ENCODE results near the gene TFPT. TPM values are rescaled to one million over a fixed set of nuclear protein-coding genes. Genes with fewer than 3 reads are reported as not detected.

The TFPT gene
- total RNA-seq, 4 donors from 2014 or later, result 0.88 to 37.1 (median 9.9) TPM

GRCh38 chr19:54141356-54141755, 25.9 kb upstream of the TFPT start:
- no peak overlapping the region for H3K27ac ChIP-seq
- no peaks in the 10 kb centered on the region for H3K36me3 ChIP-seq
- H3K4me1 ChIP-seq, result peaks cover 0 to 15% of the 10 kb centered on the region in 2 donors
- no peaks in the 10 kb centered on the region for H3K9me3 ChIP-seq
- H3K4me3 ChIP-seq, result no peak overlapping the region
- DNase-seq, result no peak
- intact Hi-C loops (cut with DNase I; ENCODE audit: low total_unique reads), result no loop called here
- TF ChIP-seq CTCF (IDR thresholded peaks at IDR 0.05), result no peak
- no peak for TF ChIP-seq POLR2A (IDR thresholded peaks at IDR 0.05)
- H3K27me3 ChIP-seq, result no peaks in the 10 kb centered on the region

GRCh38 chr19:54138489-54139256, 23.2 kb upstream of the TFPT start:
- DNase-seq, result no peak
- TF ChIP-seq POLR2A (IDR thresholded peaks at IDR 0.05) (no peak), CTCF (IDR thresholded peaks at IDR 0.05) (no peak)
- H3K4me1 ChIP-seq, result peaks cover 0 to 18% of the 10 kb centered on the region in 2 donors
- intact Hi-C loops (cut with DNase I; ENCODE audit: low total_unique reads), result no loop called here
- no peaks in the 10 kb centered on the region for H3K9me3 ChIP-seq
- peak overlapping the region; percentile 90 to 96 for H3K27ac ChIP-seq
- H3K4me3 ChIP-seq, result peak overlapping the region; percentile 77 to 97
- H3K36me3 ChIP-seq, result no peaks in the 10 kb centered on the region
- H3K27me3 ChIP-seq, result no peaks in the 10 kb centered on the region

- Histone ChIP-seq H3K27me3 (no peaks in the 10 kb centered on the region), H3K36me3 (no peaks in the 10 kb centered on the region), H3K4me3 (peak within 1 kb of the TSS; percentile 77 to 97), H3K4me1 (peaks cover 0 to 18% of the 10 kb centered on the region in 2 donors), H3K27ac (peak within 1 kb of the TSS; percentile 90 to 96), H3K9me3 (no peaks in the 10 kb centered on the region)
- intact Hi-C loops (cut with DNase I; ENCODE audit: low total_unique reads), result no loop called here
- peak; percentile 85 to 97 for TF ChIP-seq POLR2A (IDR thresholded peaks at IDR 0.05)
- TF ChIP-seq CTCF (IDR thresholded peaks at IDR 0.05), result no peak
- DNase-seq, result peak in 1 of 2 donors; percentile 40
Measured at GRCh38 chr19:54137699-54138488, 22.4 kb upstream of the TFPT start, which contains the start of gene CNOT3. Gene CNOT3, plus strand, starts transcription at chr19:54137762. Its CDS starts 5,217 bp downstream, at chr19:54142979.

GRCh38 chr19:54136864-54137698, 21.6 kb upstream of the TFPT start:
- intact Hi-C loops (cut with DNase I; ENCODE audit: low total_unique reads), result no loop called here
- Histone ChIP-seq H3K9me3 (no peaks in the 10 kb centered on the region), H3K4me1 (peaks cover 0 to 18% of the 10 kb centered on the region in 2 donors)

More at GRCh38 chr19:54136864-54137698, 21.6 kb upstream of the TFPT start:
- no peaks in the 10 kb centered on the region for H3K36me3 ChIP-seq
- peak; percentile 99 to 100 for DNase-seq
- no peaks in the 10 kb centered on the region for H3K27me3 ChIP-seq
- peak overlapping the region; percentile 90 to 96 for H3K27ac ChIP-seq
- peak overlapping the region; percentile 77 to 97 for H3K4me3 ChIP-seq
- TF ChIP-seq POLR2A (IDR thresholded peaks at IDR 0.05) (peak; percentile 38 to 50), CTCF (IDR thresholded peaks at IDR 0.05) (no peak)

Data from uterus (tissue), 4 donors.